NT2/D1 (cell line): ENCODE results near the gene USP3.

Source experiments
- SUZ12 ChIP-seq: IDR thresholded peaks from 2 replicates; pipeline ENCODE4 v1.6.1; 2011; ENCODE audit not compliant: insufficient read length, insufficient read depth; ENCODE audit errors: extremely low read depth
- YY1 ChIP-seq: IDR thresholded peaks from 2 replicates; pipeline ENCODE4 v1.6.1; 2011; ENCODE audit not compliant: insufficient read length, insufficient read depth
- ZNF274 ChIP-seq: IDR thresholded peaks from 2 replicates; pipeline ENCODE4 v1.6.1; 2011; ENCODE audit warnings: mild to moderate bottlenecking, low read depth, low read length

DNA sequence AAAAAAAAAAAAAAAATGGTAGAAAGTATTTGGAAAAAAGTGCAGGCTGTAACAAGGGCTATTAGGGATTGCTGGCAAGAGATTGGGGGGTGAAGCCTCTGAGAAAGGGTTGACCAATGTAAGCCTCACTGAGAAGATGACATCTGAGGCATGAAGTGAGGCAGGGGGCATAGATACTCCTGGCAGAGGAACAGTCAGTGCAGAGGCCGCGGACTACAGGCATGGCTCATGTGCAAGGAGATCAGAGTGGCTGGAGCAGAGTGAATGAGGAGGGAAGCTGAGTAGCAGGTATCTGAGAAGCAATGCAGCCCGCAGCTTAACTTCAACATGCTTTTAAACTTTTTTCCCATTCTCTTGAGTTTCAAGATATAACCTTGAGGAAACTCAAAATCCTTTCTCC is 98.2 kb downstream of the USP3 start:
- no peak for TF ChIP-seq YY1
- TF ChIP-seq ZNF274: no peak
- TF ChIP-seq SUZ12: no peak
